GM19035 (cell line): ENCODE results near the gene LGR5.
"Not testable (repeated sequence)": the region's sequence is repeated elsewhere in the genome, so short reads cannot be mapped to it uniquely, and the experiment has no call there.

Source experiments
- ATAC-seq: cut with Tn5 transposase; IDR thresholded peaks from one replicate; pipeline ENCODE4 v1.9.1; 2021; ENCODE audit not compliant: unreplicated experiment

The LGR5 gene

GRCh38 chr12:71546322-71546861, 106.8 kb downstream of the LGR5 start:
- ATAC-seq: no peak

DNA sequence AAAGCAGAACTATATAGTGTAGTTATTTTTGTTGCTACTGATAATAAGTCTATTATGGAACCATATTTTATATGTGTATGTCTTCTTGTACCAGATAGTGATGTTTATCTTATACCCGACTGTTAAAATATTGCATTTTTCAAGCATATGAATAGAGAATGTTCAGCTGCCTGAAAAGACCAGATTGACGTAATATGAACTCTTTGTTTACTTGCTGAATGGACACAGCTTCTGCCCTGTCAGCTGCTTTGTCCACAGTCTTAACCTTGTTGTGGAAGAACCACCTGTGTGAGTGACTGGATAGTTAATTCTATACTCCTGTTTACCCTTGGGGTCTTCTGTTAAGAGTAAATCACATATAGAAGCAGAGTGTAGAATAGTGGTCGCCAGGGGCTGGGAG, 109.3 kb downstream of the LGR5 start:
- ATAC-seq: no peak

- no peak for ATAC-seq
These were observed 111.9 kb downstream of the LGR5 start for GRCh38 chr12:71551529-71551928.

- no peak for ATAC-seq
These were observed 113.3 kb downstream of the LGR5 start for GRCh38 chr12:71552728-71553501.

- no peak for ATAC-seq
These were observed 115.6 kb downstream of the LGR5 start for GRCh38 chr12:71555191-71555590.

GRCh38 chr12:71555789-71556188, 116.2 kb downstream of the LGR5 start:
- not testable (repeated sequence) for ATAC-seq

DNA sequence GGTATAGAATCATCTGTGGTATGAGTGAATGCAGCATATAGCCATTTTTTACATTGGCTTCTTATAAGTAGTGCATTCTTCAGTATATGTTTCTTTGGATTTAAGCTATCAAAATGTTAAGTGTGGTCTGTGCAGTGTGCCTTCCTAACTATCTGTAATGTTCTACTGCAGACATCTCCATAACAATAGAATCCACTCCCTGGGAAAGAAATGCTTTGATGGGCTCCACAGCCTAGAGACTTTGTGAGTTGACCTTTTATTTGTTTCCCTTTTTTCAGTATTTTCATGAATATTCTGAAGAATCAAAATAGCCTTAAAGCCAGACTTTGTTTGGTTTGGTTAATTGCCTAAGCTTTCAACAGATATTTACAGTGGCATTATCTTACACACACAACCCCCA, 116.8 kb downstream of the LGR5 start:
- ATAC-seq: no peak

DNA sequence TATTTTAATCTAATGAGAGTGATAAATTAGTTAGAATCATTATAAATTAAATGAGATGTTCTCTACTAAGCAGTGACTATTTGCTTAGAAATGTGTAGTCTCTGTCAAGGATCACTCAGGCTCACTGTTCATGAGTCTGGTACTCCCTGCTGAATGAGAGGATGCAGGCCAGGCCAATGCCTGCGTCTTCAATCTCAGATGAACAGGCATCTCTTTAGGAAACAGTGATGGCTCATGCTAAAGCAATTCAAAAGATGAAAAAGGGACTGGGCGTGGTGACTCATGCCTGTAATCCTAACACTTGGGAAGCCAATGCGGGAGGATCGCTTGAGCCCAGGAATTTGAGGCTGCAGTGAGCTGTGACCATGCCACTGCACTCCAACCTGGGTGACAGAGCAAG, 117.3 kb downstream of the LGR5 start:
- ATAC-seq: no peak

- ATAC-seq: no peak
These were observed 118.8 kb downstream of the LGR5 start for GRCh38 chr12:71558445-71558844.

GRCh38 chr12:71562676-71563595, 123.3 kb downstream of the LGR5 start:
- ATAC-seq: no peak

GRCh38 chr12:71565535-71565934, 125.9 kb downstream of the LGR5 start:
- ATAC-seq: no peak

- ATAC-seq: no peak
These were observed 127.1 kb downstream of the LGR5 start for GRCh38 chr12:71566655-71567054.

DNA sequence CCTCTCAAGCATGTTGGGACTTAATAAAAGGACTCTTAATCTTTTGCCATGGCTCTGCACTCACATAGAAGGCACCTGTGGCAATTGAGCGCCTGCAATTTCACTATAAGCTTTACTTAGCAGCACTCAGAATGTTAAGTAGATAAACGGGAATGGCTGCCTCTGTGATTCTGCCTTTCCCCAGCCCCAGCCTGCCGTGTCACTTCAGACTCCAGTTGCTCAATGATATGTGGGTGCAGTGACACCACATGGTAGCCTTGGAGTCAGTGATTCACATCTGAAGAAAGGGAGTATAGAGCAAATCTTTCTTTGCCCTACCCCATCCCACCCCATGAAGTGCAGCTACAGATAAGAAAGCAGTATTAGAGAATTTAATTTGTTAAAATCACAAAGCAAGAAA, 127.9 kb downstream of the LGR5 start:
- no peak for ATAC-seq

- ATAC-seq: not testable (repeated sequence)
These were observed 130.3 kb downstream of the LGR5 start for GRCh38 chr12:71569885-71570284.

DNA sequence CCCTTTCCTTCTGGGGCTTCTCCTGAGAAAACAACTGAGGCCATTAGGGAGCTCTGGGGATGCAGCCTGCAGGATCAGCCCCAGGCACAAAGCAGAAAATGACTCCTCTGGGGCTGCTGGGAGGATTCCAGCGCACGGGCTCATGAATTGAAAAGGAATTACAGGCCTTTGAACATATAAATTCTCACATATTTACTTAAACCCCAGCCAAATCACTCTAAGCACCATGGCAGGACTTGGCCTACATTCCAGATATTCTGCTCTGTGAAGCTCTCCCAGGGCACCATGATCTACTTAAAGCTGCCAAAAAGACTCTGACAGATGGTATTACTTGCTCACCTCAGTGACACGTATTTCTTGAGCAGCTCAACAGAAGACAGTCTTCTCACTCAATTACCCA, 136.9 kb downstream of the LGR5 start:
- no peak for ATAC-seq

GRCh38 chr12:71578694-71579258, 139.2 kb downstream of the LGR5 start:
- ATAC-seq: no peak

DNA sequence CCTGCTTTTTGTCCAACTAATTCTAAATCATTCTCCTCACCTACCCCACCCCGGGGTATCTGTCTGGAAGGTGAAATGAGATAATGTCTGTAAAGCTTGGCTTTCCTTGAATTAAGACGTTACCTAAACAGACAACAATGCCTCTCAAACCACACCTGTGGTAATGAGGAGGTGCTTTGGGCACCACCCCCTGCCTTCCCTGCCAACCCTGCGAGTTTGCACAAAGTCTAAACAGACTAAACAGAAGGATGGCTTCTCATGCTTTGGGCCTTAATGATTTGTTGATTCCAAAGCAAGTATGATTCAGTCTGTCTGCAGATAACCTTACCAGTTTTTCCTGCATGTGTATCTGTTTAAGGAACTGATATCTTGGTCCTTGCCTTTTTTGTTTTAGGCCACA, 141.6 kb downstream of the LGR5 start:
- no peak for ATAC-seq

DNA sequence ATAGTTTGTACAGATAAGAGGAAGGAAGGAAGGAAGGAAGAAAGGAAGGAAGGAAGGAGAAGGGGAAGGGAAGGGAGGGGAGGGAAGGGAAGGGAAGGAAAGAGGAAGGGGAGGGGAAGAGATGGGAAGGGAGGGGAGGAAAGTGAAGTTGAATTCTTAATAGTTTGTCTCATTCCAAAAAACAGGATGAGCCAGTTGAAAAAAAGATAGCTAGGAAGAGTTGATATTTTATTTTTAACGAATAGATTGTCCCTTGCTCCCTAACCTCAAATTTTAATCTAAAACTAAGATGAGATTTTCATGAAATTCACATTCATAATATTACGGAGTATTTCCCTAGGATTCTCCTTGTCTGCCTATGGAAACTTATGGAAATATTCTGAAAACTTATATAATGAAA, 143.3 kb downstream of the LGR5 start:
- no peak for ATAC-seq

DNA sequence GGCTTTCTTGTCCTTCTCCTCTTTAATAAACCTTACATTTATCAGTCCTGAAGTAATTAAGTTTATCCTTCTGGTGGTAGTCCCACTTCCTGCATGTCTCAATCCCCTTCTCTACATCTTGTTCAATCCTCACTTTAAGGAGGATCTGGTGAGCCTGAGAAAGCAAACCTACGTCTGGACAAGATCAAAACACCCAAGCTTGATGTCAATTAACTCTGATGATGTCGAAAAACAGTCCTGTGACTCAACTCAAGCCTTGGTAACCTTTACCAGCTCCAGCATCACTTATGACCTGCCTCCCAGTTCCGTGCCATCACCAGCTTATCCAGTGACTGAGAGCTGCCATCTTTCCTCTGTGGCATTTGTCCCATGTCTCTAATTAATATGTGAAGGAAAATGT, 144.8 kb downstream of the LGR5 start:
- no peak for ATAC-seq

DNA sequence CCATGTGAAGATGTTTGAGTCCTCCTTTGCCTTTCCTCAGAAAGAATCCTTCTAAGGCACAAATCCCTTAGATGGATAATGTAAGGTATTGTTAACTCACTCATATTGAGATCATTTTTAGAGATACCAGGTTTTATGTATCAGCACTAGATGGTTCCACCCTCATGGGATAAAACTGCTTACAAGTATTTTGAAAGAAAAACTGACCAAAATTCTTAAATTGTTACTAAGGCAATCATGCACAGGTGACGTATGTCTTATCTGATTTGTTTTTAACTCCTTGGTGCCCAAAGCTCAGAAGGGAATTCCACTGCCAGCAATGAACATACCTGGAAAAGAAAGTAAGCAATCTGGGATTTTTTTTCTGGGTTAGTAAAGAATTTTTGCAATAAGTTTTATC, 145.6 kb downstream of the LGR5 start:
- no peak for ATAC-seq

GRCh38 chr12:71587012-71587411, 147.4 kb downstream of the LGR5 start:
- no peak for ATAC-seq

DNA sequence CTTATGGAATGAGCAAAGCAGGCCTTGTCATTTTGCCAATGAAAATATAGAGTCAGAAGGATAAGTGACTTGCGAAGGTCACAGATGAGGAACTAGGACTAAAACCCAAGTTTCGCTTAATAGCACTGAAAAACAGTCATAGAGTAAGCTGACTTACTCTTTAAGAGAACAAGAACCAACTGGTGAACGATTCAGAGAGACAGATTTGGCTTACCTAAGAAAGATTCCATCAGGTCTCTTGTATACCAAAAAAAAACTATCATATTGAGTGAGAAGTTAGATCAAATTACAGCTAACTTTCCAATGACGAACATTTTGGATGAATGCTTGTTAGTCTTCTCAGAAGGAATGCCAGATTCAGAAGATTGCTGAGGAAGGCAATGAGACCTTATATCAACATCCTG, 149.9 kb downstream of the LGR5 start:
- ATAC-seq: no peak
